Astrocyte (in vitro differentiated cells and primary cell): ENCODE results near the gene PDE4DIP. TPM values are rescaled to one million over a fixed set of nuclear protein-coding genes. Genes with fewer than 3 reads are reported as not detected.
"Not testable (repeated sequence)": the region's sequence is repeated elsewhere in the genome, so short reads cannot be mapped to it uniquely, and the experiment has no call there.

Experiments
- DNase-seq: peaks from one replicate; pipeline ENCODE4 v3.0.0-alpha.2; 2010; ENCODE audit warnings: low read depth
- FAIRE-seq: peaks from 2 replicates; lab custom pipeline; 2011; peaks lifted over from hg19 to GRCh38; lab: Jason Lieb, UNC
- H2AFZ ChIP-seq: 2 replicates; pipeline ENCODE4 v1.6.0; 2012; ENCODE audit warnings: low read depth, low read length, inconsistent platforms
- H3K27ac ChIP-seq: 2 replicates; pipeline ENCODE4 v1.5.1; 2011; ENCODE audit warnings: low read depth, low read length, inconsistent platforms
- H3K27me3 ChIP-seq: 2 replicates; pipeline ENCODE4 v1.6.0; 2011; ENCODE audit warnings: low read length, inconsistent platforms; ENCODE audit not compliant: insufficient read depth
- H3K36me3 ChIP-seq: 2 replicates; pipeline ENCODE4 v1.5.1; 2011; ENCODE audit warnings: low read length, inconsistent platforms; ENCODE audit not compliant: insufficient read depth
- H3K4me1 ChIP-seq: 2 replicates; pipeline ENCODE4 v1.5.1; 2011; ENCODE audit warnings: low read length, inconsistent platforms; ENCODE audit not compliant: insufficient read depth
- H3K4me2 ChIP-seq: 2 replicates; pipeline ENCODE4 v1.6.0; 2012; ENCODE audit warnings: low read length, inconsistent platforms
- H3K4me3 ChIP-seq: 2 replicates; pipeline ENCODE4 v1.5.1; 2011; ENCODE audit warnings: low read depth, mild to moderate bottlenecking, low read length, inconsistent platforms; ENCODE audit not compliant: insufficient read depth
- H3K79me2 ChIP-seq: 2 replicates; pipeline ENCODE4 v1.6.0; 2012; ENCODE audit warnings: mild to moderate bottlenecking, low read length, inconsistent platforms; ENCODE audit not compliant: insufficient read depth
- H3K9ac ChIP-seq: 2 replicates; pipeline ENCODE4 v1.6.0; 2012; ENCODE audit warnings: mild to moderate bottlenecking, low read length, inconsistent platforms
- H3K9me3 ChIP-seq: 2 replicates; pipeline ENCODE4 v1.5.1; 2012; ENCODE audit warnings: low read depth, mild to moderate bottlenecking, low read length, inconsistent platforms; ENCODE audit not compliant: insufficient read depth
- H4K20me1 ChIP-seq: 2 replicates; pipeline ENCODE4 v1.6.0; 2012; ENCODE audit warnings: low read length, inconsistent platforms; ENCODE audit not compliant: insufficient read depth
- H3K27ac Mint-ChIP-seq: one replicate; pipeline ENCODE4 v1.8.0; 2021; ENCODE audit warnings: mild to moderate bottlenecking, mixed read lengths; ENCODE audit not compliant: unreplicated experiment
- H3K27me3 Mint-ChIP-seq: one replicate; pipeline ENCODE4 v1.8.0; 2021; ENCODE audit warnings: low read depth, mixed read lengths; ENCODE audit not compliant: unreplicated experiment
- H3K36me3 Mint-ChIP-seq: one replicate; pipeline ENCODE4 v1.8.0; 2021; ENCODE audit warnings: low read depth, mixed read lengths; ENCODE audit not compliant: unreplicated experiment
- H3K4me1 Mint-ChIP-seq: one replicate; pipeline ENCODE4 v1.8.0; 2021; ENCODE audit warnings: low read depth, mixed read lengths; ENCODE audit not compliant: unreplicated experiment
- H3K4me3 Mint-ChIP-seq: one replicate; pipeline ENCODE4 v1.8.0; 2021; ENCODE audit warnings: mild to moderate bottlenecking, moderate library complexity, mixed read lengths; ENCODE audit not compliant: unreplicated experiment
- H3K9me3 Mint-ChIP-seq: one replicate; pipeline ENCODE4 v1.8.0; 2021; ENCODE audit warnings: mild to moderate bottlenecking, mixed read lengths; ENCODE audit not compliant: unreplicated experiment
- total RNA-seq: library from RNA; stranded (reverse); gene quantifications from 2 replicates; pipeline ENCODE4 v1.2.1, GENCODE V29; 2021

Gene PDE4DIP
- total RNA-seq, 1 donor from 2014 or later = 41.6 TPM

- H3K27ac ChIP-seq, H4K20me1 ChIP-seq, H3K4me2 ChIP-seq, H3K4me3 ChIP-seq, H3K4me1 Mint-ChIP-seq, H3K9ac ChIP-seq, H3K27me3 ChIP-seq, H3K9me3 ChIP-seq, H3K36me3 ChIP-seq, H3K4me1 ChIP-seq, H3K9me3 Mint-ChIP-seq, DNase-seq, H2AFZ ChIP-seq, FAIRE-seq, H3K4me3 Mint-ChIP-seq, H3K79me2 ChIP-seq, H3K36me3 Mint-ChIP-seq, H3K27me3 Mint-ChIP-seq, H3K27ac Mint-ChIP-seq: not testable (repeated sequence)
These were observed 15.8 kb downstream of the PDE4DIP start for GRCh38 chr1:148860049-148860448.

- not testable (repeated sequence) for H3K36me3 ChIP-seq, H3K4me2 ChIP-seq, FAIRE-seq, H2AFZ ChIP-seq, H3K27me3 ChIP-seq, DNase-seq, H4K20me1 ChIP-seq, H3K27me3 Mint-ChIP-seq, H3K4me1 ChIP-seq, H3K9me3 ChIP-seq, H3K36me3 Mint-ChIP-seq, H3K27ac ChIP-seq, H3K27ac Mint-ChIP-seq, H3K4me3 Mint-ChIP-seq, H3K4me3 ChIP-seq, H3K4me1 Mint-ChIP-seq, H3K79me2 ChIP-seq, H3K9ac ChIP-seq, H3K9me3 Mint-ChIP-seq
These were observed 16.5 kb downstream of the PDE4DIP start for GRCh38 chr1:148860579-148861259.

- H3K9me3 ChIP-seq, H3K4me3 Mint-ChIP-seq, H3K4me3 ChIP-seq, H3K36me3 ChIP-seq, H3K9me3 Mint-ChIP-seq, H3K36me3 Mint-ChIP-seq, H3K79me2 ChIP-seq, FAIRE-seq, H3K27ac Mint-ChIP-seq, H2AFZ ChIP-seq, H4K20me1 ChIP-seq, DNase-seq, H3K27me3 Mint-ChIP-seq, H3K27ac ChIP-seq, H3K9ac ChIP-seq, H3K4me1 Mint-ChIP-seq, H3K4me2 ChIP-seq, H3K27me3 ChIP-seq, H3K4me1 ChIP-seq: not testable (repeated sequence)
These were observed 18.4 kb downstream of the PDE4DIP start for GRCh38 chr1:148862590-148862989.

- H3K4me3 Mint-ChIP-seq, H3K4me2 ChIP-seq, FAIRE-seq: not testable (repeated sequence)
These were observed 24.9 kb downstream of the PDE4DIP start for GRCh38 chr1:148868924-148869633.

GRCh38 chr1:148869634-148869961, 25.4 kb downstream of the PDE4DIP start:
- not testable (repeated sequence) for H3K27me3 ChIP-seq, H3K9ac ChIP-seq, H4K20me1 ChIP-seq, DNase-seq, H3K4me1 Mint-ChIP-seq, FAIRE-seq, H3K27ac Mint-ChIP-seq, H3K27ac ChIP-seq, H2AFZ ChIP-seq, H3K4me1 ChIP-seq, H3K9me3 ChIP-seq, H3K4me3 Mint-ChIP-seq, H3K79me2 ChIP-seq, H3K27me3 Mint-ChIP-seq, H3K36me3 ChIP-seq, H3K4me2 ChIP-seq, H3K36me3 Mint-ChIP-seq, H3K9me3 Mint-ChIP-seq, H3K4me3 ChIP-seq

More at GRCh38 chr1:148868924-148869633, 24.9 kb downstream of the PDE4DIP start:
- not testable (repeated sequence) for H3K4me1 ChIP-seq, H3K9me3 ChIP-seq, H4K20me1 ChIP-seq, H3K9ac ChIP-seq, H3K4me3 ChIP-seq, H3K4me1 Mint-ChIP-seq, H2AFZ ChIP-seq, H3K79me2 ChIP-seq, H3K27me3 ChIP-seq, H3K27me3 Mint-ChIP-seq, DNase-seq, H3K27ac ChIP-seq, H3K36me3 Mint-ChIP-seq, H3K9me3 Mint-ChIP-seq, H3K27ac Mint-ChIP-seq, H3K36me3 ChIP-seq
